SK-N-MC (cell line): ENCODE data around the gene TMED3.

ENCODE experiments used
- EZH2 ChIP-seq: fragments of 200-600 bp; sonication (generic); IDR thresholded peaks from one replicate; pipeline ENCODE4 v1.6.1; 2017; ENCODE audit warnings: antibody characterized with exemption
- POLR2AphosphoS5 ChIP-seq: IDR thresholded peaks from 2 replicates; pipeline ENCODE4 v1.6.1; 2012; ENCODE audit warnings: mild to moderate bottlenecking, low read depth, low read length, borderline replicate concordance

DNA sequence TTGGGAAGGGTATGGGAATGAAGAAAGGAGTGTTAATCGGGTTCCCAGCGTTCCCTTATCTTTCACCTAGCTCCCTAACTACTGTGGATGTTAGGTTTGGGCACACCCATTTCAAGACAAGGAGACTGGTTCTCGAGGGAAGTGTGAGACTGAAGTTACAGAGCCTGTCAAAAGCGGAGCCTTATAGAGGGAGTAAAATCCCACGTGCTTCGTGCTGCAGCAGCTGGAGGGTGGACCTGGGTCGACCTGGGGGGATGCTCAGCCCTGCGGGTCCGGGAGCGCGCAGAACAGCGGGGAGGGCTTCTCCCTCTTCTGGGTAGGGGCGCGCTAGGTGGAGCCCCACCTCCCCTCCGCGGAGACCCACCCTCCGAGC lies 314 bp upstream of the TMED3 start:
- TF ChIP-seq EZH2: no peak
- TF ChIP-seq POLR2AphosphoS5: no peak
